HUDEP-2 (cell line): ENCODE measurements around the gene TMEM81.

Experiments used
- DNase-seq, 76 experiments: peaks; one replicate each; lab custom pipeline; 2025; ENCODE audit not compliant: unreplicated experiment in 76 of 76; lab: John Stamatoyannopoulos, UW

The TMEM81 gene

DNA sequence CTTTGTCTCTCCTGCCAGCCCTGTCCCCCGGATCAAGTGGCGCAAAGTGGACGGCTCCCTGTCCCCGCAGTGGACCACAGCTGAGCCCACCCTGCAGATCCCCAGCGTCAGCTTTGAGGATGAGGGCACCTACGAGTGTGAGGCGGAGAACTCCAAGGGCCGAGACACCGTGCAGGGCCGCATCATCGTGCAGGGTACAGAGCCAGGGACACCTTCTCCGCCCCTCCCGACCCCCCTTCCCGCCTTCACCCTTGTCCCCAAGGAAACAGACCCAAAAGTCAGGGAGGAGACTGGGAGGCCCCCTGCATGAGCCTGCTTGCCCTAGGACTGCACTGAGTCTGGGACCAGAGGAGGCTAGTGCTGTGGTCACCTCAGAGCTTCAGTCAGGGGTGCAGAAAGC, 23.0 kb downstream of the TMEM81 start:
- DNase-seq, result no peak

DNA sequence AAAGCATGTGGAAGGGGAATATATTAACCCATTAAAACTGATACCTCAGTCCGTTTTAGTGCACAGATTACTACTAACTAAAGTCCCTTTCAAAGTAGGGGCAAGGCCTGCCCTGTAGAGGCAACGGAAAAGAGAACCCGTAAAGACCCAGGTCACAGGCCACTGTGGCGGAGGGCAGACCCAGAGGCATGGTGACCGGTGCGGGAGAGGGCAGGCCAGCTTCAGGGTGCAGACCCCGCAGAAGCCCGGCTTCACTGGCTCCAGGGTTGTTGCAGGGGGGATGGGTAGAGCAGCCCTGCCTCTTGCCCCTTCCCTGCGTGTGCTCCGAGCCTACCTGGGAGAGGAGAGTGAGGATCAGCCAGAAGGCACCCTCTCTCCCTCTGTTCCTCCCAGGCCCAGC, 23.5 kb downstream of the TMEM81 start:
- no peak for DNase-seq

DNA sequence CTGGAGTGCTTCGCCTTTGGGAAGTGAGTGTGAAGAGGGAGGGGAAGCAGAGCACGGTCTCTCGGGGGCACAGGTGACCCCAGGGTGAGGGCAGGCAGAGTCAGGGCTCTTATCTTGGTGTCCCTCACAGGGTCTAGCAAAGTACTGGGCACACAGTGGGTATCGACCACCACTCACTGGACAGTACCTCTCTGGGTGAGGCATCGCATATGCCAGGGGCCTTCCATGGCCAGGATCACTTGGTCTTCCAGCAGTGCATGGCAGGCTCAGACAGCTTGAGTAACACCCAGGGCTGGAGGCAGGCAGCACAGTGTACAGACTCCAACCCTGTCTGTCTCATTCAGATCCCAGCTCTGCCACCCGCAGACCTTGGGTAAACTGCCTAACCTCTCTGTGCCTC, 24.6 kb downstream of the TMEM81 start:
- DNase-seq, result no peak

DNA sequence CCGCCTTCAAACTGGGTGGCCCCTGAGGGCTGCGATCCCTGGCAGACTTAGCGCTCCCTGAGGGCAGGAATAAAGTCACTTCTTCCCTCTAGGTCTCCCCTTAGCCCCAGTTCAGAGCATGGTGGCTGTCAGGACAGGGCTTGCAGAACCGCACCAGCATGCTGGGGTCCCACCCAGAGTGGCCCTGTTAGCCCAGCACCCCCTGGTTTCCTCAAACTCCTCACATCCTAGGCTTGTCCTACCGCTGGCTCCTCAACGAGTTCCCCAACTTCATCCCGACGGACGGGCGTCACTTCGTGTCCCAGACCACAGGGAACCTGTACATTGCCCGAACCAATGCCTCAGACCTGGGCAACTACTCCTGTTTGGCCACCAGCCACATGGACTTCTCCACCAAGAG, 25.4 kb downstream of the TMEM81 start:
- DNase-seq, result no peak

DNA sequence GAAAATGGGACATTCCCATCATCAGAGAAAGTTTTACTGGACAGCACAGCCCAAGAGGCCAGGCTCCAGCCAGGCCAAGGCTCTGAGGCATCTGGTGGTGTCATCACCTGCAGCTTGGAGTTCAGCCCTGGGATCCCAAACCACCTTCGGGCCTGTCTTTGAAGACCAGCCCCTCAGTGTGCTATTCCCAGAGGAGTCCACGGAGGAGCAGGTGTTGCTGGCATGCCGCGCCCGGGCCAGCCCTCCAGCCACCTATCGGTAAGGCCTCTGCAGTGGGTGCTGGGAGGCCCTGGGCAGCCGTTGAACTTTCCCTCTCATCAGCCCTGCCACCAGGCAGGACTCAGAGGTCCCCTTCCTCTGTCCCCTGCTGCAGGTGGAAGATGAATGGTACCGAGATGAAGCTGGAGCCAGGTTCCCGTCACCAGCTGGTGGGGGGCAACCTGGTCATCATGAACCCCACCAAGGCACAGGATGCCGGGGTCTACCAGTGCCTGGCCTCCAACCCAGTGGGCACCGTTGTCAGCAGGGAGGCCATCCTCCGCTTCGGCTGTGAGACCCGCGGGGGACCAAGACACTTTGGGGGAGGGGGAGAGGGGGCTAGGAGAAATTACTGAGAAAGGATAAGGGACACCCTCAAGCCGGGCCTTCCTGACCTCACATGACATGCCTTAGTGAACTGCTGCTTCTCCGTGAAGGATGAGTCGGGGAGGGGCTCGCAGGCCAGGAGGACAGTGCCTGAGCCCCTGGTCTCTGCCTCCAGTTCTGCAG, 26.3 kb downstream of the TMEM81 start:
- no peak for DNase-seq

DNA sequence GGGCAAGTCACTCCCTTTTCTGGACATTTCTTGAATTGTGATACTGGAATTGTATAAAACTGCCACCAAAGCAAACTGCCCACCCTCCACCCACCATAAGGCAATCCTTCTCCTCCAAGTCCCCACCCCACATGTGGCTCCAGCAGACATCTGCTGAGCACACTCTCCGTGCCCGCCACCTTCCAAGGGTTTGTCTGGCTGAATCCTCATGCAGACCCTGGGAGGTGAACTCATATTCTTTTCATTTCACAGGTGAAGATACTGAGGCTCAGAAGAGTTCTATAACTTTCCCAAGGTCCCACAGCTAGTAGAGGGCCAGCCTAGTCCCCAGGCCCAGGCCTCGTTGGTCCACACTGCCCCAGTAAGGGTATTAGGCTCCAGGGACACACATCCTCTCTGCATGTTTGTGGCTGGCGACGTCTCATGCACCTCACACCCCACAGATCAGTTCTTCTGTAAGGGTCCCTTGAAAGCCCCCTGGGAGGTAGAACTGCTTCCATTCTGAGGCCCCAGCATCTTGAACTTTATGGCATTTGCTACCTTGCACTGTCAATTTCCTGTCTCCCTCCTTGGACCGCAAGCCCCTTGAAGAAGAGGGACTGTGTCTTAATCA, 27.2 kb downstream of the TMEM81 start:
- no peak for DNase-seq

DNA sequence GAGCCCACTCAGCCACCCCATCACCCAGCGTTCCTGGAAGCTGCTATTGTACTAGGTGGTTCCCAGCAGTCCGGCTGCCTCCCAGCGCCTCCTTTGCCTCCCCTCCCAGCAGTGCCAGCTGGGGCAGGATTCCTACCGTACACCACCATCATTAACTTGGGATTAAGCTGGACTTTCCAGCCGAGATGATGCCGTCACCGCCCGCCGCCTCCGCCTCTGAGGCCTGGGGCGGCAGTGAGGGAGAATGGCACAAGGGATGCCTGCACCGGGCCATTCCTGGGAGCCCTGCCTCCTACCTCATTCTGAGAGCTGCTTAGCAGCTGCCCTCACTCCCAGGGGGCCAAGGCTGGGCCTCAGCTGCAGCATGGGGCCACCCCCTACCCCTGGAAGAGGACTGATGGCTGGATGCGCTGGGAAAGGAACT, 28.1 kb downstream of the TMEM81 start:
- no peak for DNase-seq

DNA sequence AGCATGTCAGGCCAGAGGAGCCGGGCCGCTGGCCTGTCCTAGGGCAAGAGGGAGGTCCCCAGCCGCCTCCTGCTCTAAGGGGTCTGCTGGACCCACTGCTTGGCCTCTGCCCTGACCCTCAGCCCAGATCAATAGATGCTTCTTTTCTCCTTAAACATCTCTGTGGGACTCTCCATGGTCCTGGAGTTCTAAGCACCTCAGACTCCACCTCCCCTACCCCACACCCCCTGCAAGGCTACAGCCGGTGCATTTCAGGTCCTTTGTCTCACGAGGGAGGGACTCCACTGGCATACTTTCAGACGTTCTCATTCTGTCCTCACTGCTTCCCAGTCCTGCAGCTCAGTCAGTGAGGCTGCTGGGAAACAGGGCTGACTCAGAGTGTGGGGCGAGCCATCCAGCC, 30.2 kb downstream of the TMEM81 start:
- no peak for DNase-seq

DNA sequence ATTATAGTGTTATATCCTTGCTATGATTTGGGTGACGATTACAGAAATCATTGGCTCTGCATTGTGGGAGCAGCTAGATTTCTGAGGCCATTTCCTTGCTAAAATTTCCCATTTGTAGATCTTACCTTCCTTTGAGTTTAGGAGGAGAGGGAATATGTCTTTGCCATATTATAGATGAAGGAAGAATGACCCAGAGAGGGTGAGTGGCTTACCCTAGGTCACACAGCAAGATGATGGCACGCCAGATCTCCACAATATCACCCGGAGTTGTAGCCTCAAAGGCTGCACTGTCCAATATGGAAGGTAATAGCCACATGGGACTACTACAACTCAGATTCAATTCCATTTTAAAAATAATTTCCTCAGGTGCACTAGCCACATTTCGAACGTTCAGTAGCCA, 31.0 kb downstream of the TMEM81 start:
- DNase-seq, result no peak

DNA sequence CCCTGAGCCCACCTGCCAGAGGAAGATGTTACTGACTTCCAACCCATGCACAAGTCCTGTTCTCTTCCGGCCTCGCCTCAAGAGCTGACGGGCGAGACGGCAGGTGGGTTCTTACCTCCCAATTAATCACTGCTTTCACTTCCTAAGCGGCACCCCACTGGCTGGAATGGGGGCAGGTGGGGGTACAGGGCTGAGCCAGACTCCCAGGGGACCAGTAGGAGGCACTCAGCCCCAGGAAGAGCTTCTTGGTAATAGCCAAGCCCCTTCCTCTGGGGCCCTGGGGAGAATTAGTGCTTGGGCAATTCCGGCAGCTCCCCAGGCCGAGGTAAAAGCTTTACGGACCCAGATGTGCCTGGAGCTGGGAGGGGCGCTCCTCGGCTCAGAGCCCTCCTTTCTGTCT, 31.6 kb downstream of the TMEM81 start:
- no peak for DNase-seq

DNA sequence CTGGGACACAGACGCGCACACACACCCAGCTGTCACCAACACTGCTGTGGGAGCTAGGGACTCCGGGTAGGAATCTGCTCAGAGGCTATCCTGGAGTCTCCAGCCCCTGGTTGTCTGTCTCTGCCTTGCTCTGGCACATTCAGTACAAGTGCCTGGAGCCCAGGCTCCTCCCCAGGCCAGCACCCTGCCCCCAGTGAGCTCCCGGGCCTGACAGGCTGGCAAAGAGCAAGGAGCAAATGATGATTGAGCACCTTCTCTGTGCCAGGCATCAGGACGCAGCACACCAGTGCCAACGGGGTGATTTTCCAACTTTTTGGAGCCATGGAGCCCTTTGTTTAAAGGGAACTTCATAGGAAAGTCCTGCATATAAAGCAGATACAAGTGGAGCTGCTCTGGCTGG, 34.8 kb downstream of the TMEM81 start:
- DNase-seq, result no peak

DNA sequence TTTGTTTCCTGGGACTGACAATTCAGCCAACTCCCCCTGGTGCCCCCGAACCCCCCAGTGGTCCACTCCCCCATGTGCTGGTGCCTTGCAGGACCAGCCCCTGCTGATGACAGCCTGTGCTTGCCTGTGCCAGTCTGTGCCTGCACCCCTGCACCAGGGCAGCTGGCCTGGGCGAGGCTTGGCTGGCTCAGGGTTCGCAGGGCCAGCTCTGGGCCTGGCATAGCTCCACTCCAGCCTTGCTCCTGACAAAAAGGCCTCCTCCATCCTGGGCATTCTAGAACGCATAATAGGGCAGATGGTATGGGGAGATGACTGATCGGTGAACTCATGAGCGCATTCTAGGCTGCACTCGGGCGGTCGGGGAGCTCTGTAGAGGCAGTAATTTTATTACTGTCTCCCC, 35.9 kb downstream of the TMEM81 start:
- DNase-seq, result no peak

DNA sequence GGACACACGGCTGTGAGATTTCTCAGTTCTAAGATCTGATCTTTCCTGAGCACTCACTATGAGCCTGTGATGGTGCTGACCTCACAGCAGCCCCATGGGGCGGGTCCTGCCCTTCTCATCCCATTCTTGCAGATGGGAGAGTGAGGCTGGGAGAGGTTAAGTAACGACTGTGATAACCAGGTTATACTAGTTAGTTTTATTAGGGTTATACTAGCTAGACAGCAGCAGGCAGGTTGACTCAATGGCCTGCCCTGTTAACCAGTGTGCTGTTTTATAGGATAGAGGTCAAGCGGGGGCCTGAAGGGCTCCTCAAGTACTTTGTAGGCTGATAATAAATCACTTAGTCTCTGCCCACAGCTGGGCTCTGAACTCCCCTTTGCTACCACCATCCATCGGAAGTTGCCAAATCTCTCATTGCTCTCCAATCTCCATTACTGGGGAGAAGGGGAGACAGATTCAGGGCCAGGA, 36.5 kb downstream of the TMEM81 start:
- DNase-seq, result no peak

DNA sequence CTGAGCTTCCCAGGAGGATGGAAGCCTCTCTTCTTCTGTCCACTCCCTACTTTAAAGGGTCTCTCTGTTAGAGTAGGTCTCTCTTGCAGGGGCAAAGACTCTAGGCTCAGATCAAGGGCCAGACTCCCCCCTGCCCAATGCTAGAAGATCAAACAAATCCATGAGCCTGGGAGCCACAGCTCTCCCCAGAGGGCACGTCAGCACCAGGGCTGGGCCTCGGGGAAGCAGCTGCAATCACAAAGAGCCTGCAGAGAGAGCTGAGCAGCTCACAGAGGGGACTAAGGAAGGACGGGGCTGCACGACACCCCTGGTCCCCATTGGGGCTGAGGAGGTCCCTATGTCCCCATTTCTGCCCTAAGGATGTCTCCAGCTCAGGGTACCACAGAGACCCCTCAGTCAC, 37.4 kb downstream of the TMEM81 start:
- no peak for DNase-seq

DNA sequence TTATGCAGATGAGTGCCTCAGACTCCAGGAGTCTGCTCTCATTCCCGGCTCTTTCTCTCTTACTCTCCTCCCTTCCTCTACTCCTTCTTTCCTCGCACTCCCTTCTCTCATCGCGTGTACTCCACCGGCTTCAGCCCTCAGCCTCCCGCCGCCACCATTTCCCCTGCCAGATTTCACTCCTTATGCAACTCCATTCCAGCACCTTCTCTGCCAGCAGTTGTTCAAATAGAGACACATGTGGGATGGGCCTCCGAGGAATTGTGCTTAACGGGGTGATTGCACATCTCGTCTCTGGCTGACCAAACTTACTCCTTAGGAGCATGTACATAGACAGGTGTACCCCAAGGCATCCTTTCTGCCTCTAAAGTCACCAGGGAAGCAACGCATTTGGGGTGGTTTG, 39.1 kb downstream of the TMEM81 start:
- DNase-seq, result no peak

DNA sequence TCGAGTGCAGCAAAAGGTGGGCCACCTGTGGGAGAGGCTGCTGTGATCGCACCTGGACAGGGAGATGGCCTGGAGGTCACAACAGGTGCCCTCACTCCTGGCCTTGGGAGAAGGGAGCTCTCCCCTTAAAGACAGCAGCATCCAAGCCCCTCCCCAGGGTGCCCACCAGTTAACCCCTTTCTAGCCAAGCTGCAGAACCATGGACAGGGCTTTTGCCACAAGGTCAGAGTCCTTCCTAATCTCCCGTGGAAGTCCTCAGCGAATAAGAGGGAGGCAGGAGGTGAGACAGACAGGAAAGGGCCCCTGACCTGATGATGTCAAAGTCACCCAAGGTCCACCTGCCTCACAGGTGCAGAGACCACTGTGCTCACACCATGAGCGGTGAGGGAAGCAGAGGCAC, 39.5 kb downstream of the TMEM81 start:
- DNase-seq, result no peak

DNA sequence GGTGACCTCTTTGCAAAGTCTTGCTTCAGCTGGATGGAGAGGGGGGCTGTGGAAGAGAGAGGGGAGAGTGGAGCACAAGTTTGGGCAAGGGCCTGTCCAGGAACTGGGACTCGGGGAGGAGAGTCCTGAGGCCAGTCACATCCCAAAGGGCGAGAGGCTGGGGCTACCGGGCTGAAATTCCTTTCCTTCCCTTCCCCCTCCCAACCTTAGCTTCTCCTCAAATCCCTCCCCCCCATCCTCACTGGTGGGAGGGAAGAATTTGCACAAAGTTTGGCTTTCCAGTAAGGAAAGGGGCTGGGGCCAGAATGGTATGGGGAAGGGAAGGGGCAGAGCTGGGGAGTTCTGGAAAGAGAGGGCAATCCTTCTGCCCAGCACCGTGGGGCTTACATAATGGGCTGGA, 40.4 kb downstream of the TMEM81 start:
- no peak for DNase-seq

DNA sequence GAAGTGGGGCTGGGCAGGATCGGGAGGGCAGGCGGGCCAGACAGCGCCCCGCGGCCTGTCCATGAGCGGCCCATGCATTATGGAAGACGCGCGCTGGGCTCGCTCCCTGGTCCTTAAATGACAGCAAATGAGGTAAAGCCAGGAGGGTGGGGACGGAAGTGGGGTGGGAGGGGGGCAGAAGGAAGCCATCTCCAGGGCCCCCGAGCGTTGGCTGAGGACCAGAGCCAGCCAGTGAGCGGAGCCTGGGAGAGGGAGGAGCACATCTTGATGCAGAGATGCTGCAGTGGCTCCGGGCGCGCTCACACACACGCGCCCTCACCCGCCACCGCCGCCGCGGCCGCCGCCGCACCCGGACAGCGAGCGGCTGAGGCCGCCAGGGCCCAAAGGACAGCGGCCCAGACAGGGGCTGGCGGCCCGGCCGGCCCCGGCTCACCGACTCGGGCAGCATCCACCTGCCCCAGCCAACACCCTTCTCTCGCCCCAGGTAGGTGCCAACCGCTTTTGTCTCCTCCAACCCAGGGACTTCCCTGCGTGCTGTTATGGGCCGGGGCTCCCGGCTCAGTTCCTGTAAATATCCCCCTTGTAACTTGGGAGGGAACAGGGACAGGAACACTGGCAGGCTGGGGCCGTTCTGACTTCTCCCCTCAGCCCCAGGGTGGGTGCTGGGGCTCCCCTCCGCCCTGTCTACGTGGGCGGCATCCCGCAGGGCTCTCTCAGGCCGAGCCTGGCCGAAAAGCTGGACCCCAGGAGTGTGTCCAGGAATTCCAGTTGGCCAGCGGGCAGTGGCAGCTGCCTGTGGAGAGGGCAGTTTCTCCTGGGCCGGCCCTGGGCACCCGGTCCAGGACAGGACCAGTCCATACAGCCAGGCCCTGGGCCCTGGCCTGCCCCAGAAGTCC, 41.1 kb downstream of the TMEM81 start, which contains the start of gene CNTN2:
Gene CNTN2, plus strand, starts transcription at position 302 of the 896 bp plus-strand sequence. CDS start 9,974 bp downstream, outside the sequence.
- no peak for DNase-seq

DNA sequence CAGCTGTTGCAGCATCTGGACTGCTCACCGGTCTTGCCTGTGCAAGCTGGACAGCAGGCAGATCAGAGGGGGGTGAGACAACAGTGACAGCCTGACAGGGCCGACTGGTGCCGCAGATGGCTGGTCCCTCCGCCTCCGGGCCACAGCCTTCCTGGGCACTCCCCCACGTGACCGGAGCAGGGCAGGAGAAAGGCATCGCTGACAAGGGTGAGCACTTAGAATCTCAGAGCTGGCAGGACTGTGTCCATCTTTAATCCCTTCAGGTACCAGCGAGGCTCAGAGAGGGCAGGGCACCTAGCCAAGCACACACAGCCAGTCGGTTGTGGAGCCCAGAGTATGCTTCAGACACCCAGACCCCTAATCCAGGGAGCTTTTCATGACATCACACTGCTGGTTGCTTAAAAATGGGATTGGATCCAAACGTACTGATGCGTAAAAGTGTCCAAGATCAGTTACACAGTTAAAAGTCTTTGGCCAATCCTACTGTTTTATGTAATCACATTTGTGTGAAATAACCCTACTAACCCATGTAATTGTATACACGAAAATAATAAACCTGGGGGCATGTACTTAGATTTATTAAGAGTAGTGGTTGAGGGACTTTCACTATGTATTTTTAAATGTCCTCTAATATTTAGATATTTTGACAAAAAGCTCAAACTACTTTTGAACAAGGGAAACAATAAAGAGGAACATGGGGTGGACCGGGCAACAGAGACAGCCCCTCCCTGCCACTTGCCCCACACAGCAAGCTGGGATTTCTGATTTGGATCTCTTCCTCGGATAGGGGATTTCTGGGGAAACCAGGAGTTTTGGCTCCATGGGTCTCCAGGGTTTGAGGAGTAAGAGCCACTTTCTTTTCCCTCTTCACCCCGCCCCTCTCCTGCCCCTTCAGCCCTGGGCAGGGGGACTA, 42.0 kb downstream of the TMEM81 start:
- DNase-seq, result no peak

DNA sequence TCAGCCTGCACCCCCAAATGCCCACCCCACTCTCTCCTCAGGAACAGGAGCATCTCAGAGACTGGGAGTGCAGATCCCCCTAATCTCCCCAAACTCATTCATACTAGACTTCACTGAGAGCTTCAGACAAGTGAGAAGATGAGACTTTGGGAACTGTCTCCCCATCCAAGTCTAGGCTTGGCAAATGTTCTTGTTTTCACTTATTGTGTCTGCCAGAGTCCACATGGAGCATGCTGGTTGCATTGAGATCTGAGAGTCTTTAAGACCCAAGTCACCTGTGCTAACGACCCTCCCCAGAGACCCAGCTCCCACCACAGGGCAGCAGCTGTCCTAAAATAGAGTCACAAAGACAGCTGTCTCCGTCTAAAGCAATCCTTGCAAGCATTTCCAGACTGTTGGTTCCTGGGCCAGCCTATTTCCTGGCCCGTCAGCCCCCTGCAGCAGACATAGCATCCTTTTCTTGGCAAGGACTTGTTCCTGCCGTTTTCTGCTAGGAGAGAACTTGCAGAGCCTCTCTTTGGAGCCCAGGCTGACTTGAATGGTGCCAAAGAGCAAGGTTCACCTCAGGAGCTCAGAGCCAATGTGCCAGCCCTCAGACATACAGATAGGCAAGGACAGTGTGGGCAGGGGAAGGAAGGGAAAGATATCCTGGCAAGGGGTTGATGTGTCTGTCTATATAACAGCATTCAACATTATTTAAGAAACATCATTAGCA, 43.1 kb downstream of the TMEM81 start:
- no peak for DNase-seq
